Stimulated activated naive CD4-positive, alpha-beta T cell treated with Interleukin-2 at 50 U/mL for 16 hours (primary cell): ENCODE data around the gene PKIB.
"Not testable (repeated sequence)": the region's sequence is repeated elsewhere in the genome, so short reads cannot be mapped to it uniquely, and the experiment has no call there.

ENCODE experiments used
- DNase-seq: peaks from one replicate; lab custom pipeline; 2025; lab: John Stamatoyannopoulos, UW

The PKIB gene

GRCh38 chr6:122712448-122713137 lies 102.4 kb downstream of the PKIB start:
- no peak for DNase-seq

GRCh38 chr6:122713138-122713537 lies 102.9 kb downstream of the PKIB start:
- DNase-seq: no peak

GRCh38 chr6:122714059-122714458 lies 103.9 kb downstream of the PKIB start:
- no peak for DNase-seq

GRCh38 chr6:122715725-122716124 lies 105.5 kb downstream of the PKIB start:
- no peak for DNase-seq

- DNase-seq: no peak
These were observed 107.1 kb downstream of the PKIB start for GRCh38 chr6:122717350-122717749.

- DNase-seq: no peak
These were observed 108.4 kb downstream of the PKIB start for GRCh38 chr6:122718616-122719015.

GRCh38 chr6:122719176-122719575 lies 109.0 kb downstream of the PKIB start:
- DNase-seq: no peak

GRCh38 chr6:122722746-122723145 lies 112.5 kb downstream of the PKIB start:
- DNase-seq: no peak

GRCh38 chr6:122726649-122727048 lies 116.4 kb downstream of the PKIB start:
- DNase-seq: no peak

- DNase-seq: no peak
These were observed 117.0 kb downstream of the PKIB start for GRCh38 chr6:122727244-122727643.

- DNase-seq: no peak
These were observed 120.1 kb downstream of the PKIB start for GRCh38 chr6:122730334-122730733.

- DNase-seq: no peak
These were observed 120.7 kb downstream of the PKIB start for GRCh38 chr6:122730775-122731386.

- no peak for DNase-seq
These were observed 123.1 kb downstream of the PKIB start for GRCh38 chr6:122733259-122733658.

GRCh38 chr6:122734529-122735395 lies 124.6 kb downstream of the PKIB start:
- no peak for DNase-seq

- no peak for DNase-seq
These were observed 125.4 kb downstream of the PKIB start for GRCh38 chr6:122735582-122735981.

GRCh38 chr6:122736163-122736562 lies 126.0 kb downstream of the PKIB start:
- DNase-seq: no peak

- DNase-seq: no peak
These were observed 126.4 kb downstream of the PKIB start for GRCh38 chr6:122736616-122737015.

- DNase-seq: no peak
These were observed 129.9 kb downstream of the PKIB start for GRCh38 chr6:122740091-122740490.

- no peak for DNase-seq
These were observed 130.7 kb downstream of the PKIB start for GRCh38 chr6:122740936-122741335.

GRCh38 chr6:122744247-122744646 lies 134.0 kb downstream of the PKIB start:
- not testable (repeated sequence) for DNase-seq

GRCh38 chr6:122744856-122745255 lies 134.7 kb downstream of the PKIB start:
- not testable (repeated sequence) for DNase-seq

GRCh38 chr6:122746688-122747087 lies 136.5 kb downstream of the PKIB start:
- DNase-seq: no peak

- DNase-seq: no peak
These were observed 137.4 kb downstream of the PKIB start for GRCh38 chr6:122747573-122747972.
